Osteoblast (primary cell): ENCODE results near the gene ZCCHC14. TPM values are rescaled to one million over a fixed set of nuclear protein-coding genes. Genes with fewer than 3 reads are reported as not detected.
"Not testable (repeated sequence)": the region's sequence is repeated elsewhere in the genome, so short reads cannot be mapped to it uniquely, and the experiment has no call there.

ENCODE experiments used
- DNase-seq: peaks from one replicate; pipeline ENCODE4 v3.0.0; 2011; ENCODE audit warnings: low spot score, mixed read lengths; ENCODE audit not compliant: insufficient read length; ENCODE audit errors: missing footprints
- H2AFZ ChIP-seq: 2 replicates; pipeline ENCODE4 v1.6.0; 2011; ENCODE audit warnings: mild to moderate bottlenecking, low read length
- H3K27ac ChIP-seq: 2 replicates; pipeline ENCODE4 v1.5.1; 2011; ENCODE audit warnings: mild to moderate bottlenecking, low read depth, low read length, moderate library complexity
- H3K27me3 ChIP-seq: 2 replicates; pipeline ENCODE4 v1.6.0; 2012; ENCODE audit warnings: mild to moderate bottlenecking, control low read depth, inconsistent platforms, low read length, moderate library complexity; ENCODE audit not compliant: insufficient read depth
- H3K36me3 ChIP-seq: 2 replicates; pipeline ENCODE4 v1.5.1; 2011; ENCODE audit warnings: mild to moderate bottlenecking, low read length, control low read depth, moderate library complexity; ENCODE audit not compliant: insufficient read depth
- H3K4me1 ChIP-seq: 2 replicates; pipeline ENCODE4 v1.5.1; 2011; ENCODE audit warnings: mild to moderate bottlenecking, low read length, control low read depth, moderate library complexity; ENCODE audit not compliant: insufficient read depth
- H3K4me2 ChIP-seq: 2 replicates; pipeline ENCODE4 v1.6.0; 2011; ENCODE audit warnings: mild to moderate bottlenecking, low read length; ENCODE audit not compliant: insufficient read depth
- H3K4me3 ChIP-seq: fragments of 200-600 bp; sonication (generic); 3 replicates; pipeline ENCODE4 v1.5.1; 2012; ENCODE audit warnings: mild to moderate bottlenecking, low read length, inconsistent platforms; ENCODE audit not compliant: insufficient read depth
- H3K79me2 ChIP-seq: 2 replicates; pipeline ENCODE4 v1.6.0; 2012; ENCODE audit warnings: mild to moderate bottlenecking, low read length, control low read depth, inconsistent platforms; ENCODE audit not compliant: insufficient read depth
- H3K9me3 ChIP-seq: 2 replicates; pipeline ENCODE4 v1.5.1; 2011; ENCODE audit warnings: low read depth, low read length, control low read depth
- H4K20me1 ChIP-seq: 2 replicates; pipeline ENCODE4 v1.6.0; 2012; ENCODE audit warnings: mild to moderate bottlenecking, low read length, control low read depth; ENCODE audit not compliant: insufficient read depth
- total RNA-seq: library from RNA; depleted of rRNA; stranded (reverse); fragments of >200 nt; gene quantifications from 2 replicates; pipeline ENCODE4 v1.2.3, GENCODE V29; 2012
- TF ChIP-seq, protein P1 (sequence below): IDR thresholded peaks from 2 replicates; pipeline ENCODE4 v1.5.1; 2011; ENCODE audit warnings: mild to moderate bottlenecking, low read depth, low read length, moderate library complexity; ENCODE audit errors: extremely low read depth

ZCCHC14 gene
- total RNA-seq, 1 donor: 36.9 TPM

- Histone ChIP-seq H3K9me3 (no peaks in the 10 kb centered on the region), H4K20me1 (peaks cover 35% of the 10 kb centered on the region), H3K36me3 (no peaks in the 10 kb centered on the region), H2AFZ (no peak overlapping the region), H3K27me3 (no peaks in the 10 kb centered on the region), H3K4me1 (peaks cover 30% of the 10 kb centered on the region), H3K79me2 (peaks cover 71% of the 10 kb centered on the region), H3K4me2 (peak overlapping the region; percentile 94), H3K4me3 (peak overlapping the region; percentile 76), H3K27ac (peak overlapping the region; percentile 64)
- TF ChIP-seq, protein P1, sequence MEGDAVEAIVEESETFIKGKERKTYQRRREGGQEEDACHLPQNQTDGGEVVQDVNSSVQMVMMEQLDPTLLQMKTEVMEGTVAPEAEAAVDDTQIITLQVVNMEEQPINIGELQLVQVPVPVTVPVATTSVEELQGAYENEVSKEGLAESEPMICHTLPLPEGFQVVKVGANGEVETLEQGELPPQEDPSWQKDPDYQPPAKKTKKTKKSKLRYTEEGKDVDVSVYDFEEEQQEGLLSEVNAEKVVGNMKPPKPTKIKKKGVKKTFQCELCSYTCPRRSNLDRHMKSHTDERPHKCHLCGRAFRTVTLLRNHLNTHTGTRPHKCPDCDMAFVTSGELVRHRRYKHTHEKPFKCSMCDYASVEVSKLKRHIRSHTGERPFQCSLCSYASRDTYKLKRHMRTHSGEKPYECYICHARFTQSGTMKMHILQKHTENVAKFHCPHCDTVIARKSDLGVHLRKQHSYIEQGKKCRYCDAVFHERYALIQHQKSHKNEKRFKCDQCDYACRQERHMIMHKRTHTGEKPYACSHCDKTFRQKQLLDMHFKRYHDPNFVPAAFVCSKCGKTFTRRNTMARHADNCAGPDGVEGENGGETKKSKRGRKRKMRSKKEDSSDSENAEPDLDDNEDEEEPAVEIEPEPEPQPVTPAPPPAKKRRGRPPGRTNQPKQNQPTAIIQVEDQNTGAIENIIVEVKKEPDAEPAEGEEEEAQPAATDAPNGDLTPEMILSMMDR: no peak
- no peak for DNase-seq
These were observed 111.9 kb downstream of the ZCCHC14 start for GRCh38 chr16:87380881-87381280.

GRCh38 chr16:87380403-87380802 lies 112.4 kb downstream of the ZCCHC14 start:
- TF ChIP-seq, protein P1: no peak
- Histone ChIP-seq H3K36me3 (no peaks in the 10 kb centered on the region), H3K4me1 (peaks cover 34% of the 10 kb centered on the region), H2AFZ (no peak overlapping the region), H3K4me3 (no peak overlapping the region), H3K27ac (peak overlapping the region; percentile 64), H3K9me3 (no peaks in the 10 kb centered on the region), H3K4me2 (peak overlapping the region; percentile 94), H3K27me3 (no peaks in the 10 kb centered on the region), H4K20me1 (peaks cover 39% of the 10 kb centered on the region), H3K79me2 (peaks cover 75% of the 10 kb centered on the region)
- DNase-seq: no peak

- not testable (repeated sequence) for H3K9me3 ChIP-seq, H3K4me3 ChIP-seq, H3K36me3 ChIP-seq, H2AFZ ChIP-seq, DNase-seq, H3K27me3 ChIP-seq, H3K27ac ChIP-seq, H3K4me2 ChIP-seq
- H3K4me1 ChIP-seq: peaks cover 35% of the 10 kb centered on the region
- H3K79me2 ChIP-seq: peaks cover 85% of the 10 kb centered on the region
- peaks cover 44% of the 10 kb centered on the region for H4K20me1 ChIP-seq
These were observed 113.5 kb downstream of the ZCCHC14 start for GRCh38 chr16:87379312-87379752.

GRCh38 chr16:87376660-87377059 lies 116.2 kb downstream of the ZCCHC14 start:
- Histone ChIP-seq H3K4me3 (no peak overlapping the region), H3K27ac (peak overlapping the region; percentile 70), H3K79me2 (peaks cover 94% of the 10 kb centered on the region)

More at GRCh38 chr16:87376660-87377059, 116.2 kb downstream of the ZCCHC14 start:
- H3K9me3 ChIP-seq: no peaks in the 10 kb centered on the region
- H3K36me3 ChIP-seq: no peaks in the 10 kb centered on the region
- H4K20me1 ChIP-seq: peaks cover 41% of the 10 kb centered on the region
- H3K4me2 ChIP-seq: no peak overlapping the region
- no peak for DNase-seq
- TF ChIP-seq, protein P1: no peak
- peaks cover 25% of the 10 kb centered on the region for H3K4me1 ChIP-seq
- no peak overlapping the region for H2AFZ ChIP-seq
- no peaks in the 10 kb centered on the region for H3K27me3 ChIP-seq
